GM18498 (cell line): ENCODE results near the gene HAND2.

ENCODE experiments used
- ATAC-seq: cut with Tn5 transposase; IDR thresholded peaks from one replicate; pipeline ENCODE4 v1.9.1; 2021; ENCODE audit warnings: mild to moderate bottlenecking, moderate library complexity; ENCODE audit not compliant: unreplicated experiment

The HAND2 gene

DNA sequence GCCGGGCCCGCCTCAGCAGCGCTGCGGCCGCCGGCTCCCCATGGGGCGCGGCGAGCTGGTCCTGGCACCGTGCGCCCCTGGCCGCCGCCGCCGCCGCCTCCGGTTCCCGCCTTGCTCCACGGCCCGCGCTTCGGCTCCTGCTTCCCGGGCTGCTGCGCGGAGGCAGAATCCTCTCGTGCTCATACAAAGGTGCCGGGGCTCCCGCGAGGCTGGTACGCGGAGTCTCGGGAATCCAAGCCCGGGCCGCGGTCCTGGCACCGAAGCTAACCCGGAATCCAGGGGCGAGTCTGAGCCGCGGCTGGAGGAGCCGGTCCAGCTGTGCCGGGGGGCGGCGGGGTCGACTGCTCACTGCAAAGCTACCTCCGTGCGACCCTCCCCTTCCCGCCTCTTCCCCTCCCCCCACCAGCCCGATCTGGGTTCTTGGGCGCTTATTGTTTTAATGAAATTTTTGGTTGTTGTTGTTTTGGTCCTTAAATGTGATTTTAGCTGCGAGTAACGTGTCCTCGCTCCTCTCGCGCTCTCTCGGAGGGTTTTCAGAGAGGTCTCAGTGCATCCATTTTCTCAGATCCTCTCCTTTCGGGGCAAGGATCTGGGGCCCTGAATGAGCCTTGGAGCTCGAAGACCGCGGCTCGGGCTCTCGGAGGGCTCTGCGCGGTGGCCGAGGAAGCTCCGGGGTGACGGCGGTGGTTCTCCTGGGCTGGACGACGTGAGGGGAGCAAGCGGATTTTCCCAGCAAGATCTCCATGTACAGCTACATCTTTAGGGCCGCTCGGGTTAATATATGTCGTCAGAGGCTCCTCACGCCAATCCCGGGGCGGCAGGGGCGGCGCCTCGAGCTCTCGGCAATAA lies at the start of gene HAND2:
TSS of gene HAND2 (minus strand) at position 753 of the 849 bp plus-strand sequence. CDS start 940 bp downstream, outside the sequence.
- ATAC-seq: no peak

GRCh38 chr4:173578956-173579355 lies 48.9 kb upstream of the HAND2 start:
- no peak for ATAC-seq

DNA sequence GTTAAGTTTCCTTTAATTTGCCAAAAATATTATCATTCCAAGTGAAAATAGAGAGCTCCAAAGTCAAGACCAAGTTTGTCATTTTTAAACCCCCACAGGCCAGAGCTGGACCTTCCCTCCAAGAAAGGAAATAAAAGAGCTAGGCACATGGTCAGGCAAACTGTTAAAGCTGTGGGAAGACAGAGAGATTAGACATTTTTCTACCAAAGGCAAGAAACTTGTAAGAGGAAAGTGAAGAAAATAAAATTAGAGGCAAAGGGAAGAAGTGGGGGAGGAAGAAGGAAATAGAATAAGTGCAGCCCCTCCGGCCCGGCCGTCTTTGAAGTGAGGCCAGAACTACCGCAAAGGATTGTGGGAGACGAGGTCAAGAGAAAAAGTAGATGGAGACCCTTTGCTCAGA lies 47.9 kb upstream of the HAND2 start:
- no peak for ATAC-seq

DNA sequence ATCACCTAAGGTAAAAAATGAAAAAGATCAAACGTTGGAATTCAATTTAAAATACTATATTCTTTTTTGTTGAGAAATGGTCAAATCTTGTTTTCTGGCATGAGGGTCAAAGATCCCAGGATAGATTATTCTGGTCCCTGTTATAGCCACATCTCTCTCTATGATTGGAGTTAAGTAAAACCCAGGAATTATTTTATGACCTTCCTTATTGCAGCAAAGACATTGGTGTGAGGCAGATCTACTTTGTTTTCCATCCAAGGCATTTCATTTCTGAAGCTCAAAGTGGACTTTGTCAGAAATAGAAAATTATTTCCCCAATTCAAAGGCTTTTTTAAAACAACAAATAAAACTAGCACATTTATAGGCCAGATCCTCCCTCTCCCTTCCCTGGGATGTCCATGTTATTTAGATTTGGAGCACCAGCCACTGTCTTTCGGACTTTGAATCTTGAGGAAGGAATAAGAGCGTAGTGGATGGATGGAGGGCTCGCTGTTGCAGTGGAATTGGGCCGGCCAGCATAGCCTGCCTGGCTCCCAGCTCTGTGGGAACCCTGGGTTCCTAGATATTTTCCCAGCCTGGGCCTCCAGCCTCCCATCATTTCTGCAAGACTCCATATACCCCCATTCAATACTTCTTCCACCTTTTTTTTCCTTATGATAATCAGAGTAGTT lies 45.6 kb upstream of the HAND2 start:
- no peak for ATAC-seq

DNA sequence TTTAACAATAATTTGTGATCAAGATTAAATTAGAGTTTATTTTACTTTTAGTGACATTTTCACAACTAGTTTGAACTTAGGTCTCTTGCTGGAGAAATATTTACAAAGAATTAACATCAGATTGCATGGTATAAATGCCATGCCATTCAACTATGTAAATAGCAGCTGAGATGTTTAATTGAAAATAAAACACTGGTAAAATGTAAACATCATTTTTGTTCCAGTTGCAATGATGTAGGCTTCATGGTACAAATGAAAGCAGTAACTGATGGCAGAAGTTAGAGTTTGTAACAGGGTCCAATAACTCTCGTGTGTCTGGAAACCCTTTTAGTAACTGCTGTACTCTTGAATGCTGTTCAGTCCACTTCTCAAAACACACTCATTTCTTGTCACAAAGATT lies 43.7 kb upstream of the HAND2 start:
- ATAC-seq: no peak

- ATAC-seq: no peak
Observed at GRCh38 chr4:173573286-173573685, 43.3 kb upstream of the HAND2 start.

GRCh38 chr4:173572493-173573129 lies 42.6 kb upstream of the HAND2 start:
- ATAC-seq: no peak

- no peak for ATAC-seq
Observed at GRCh38 chr4:173571620-173572019, 41.6 kb upstream of the HAND2 start.

DNA sequence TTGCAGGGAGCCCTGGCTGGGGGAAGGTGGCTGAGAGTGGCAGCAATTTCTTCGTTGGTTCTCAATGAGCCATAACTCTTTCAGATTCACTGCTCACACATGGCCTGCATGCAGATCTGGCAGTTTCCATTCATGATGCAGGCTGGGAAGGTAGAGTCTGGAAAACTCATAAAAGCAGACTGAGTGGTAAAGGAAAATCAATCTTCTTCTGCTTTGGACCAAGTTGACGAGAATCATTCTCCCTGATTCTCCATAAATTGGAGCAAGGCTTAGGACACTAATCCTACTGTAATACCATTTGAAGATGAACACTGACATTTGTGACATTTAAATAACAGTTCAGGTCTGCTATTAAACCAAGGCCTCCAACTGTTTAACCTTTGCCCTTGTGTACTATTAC lies 35.3 kb upstream of the HAND2 start:
- ATAC-seq: no peak

GRCh38 chr4:173564461-173564860 lies 34.4 kb upstream of the HAND2 start:
- ATAC-seq: no peak

DNA sequence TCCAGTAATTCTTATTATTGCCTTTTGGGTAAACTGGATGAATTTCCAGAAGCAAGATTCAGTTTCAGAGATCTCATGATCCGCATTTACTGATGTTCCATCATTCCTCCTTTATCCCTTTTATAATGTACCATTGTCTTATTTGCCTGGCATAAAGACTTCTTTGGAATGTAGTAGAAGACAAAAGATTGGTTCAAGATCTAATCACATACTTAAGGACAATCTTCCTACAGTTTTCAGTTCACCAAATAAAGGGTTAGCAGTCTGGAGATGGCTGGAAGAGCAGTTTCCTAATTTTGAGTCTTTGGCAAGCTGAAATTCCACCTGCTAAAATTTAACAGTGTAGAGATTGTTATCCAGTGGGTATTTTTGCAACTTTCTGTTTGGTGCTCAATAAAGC lies 30.9 kb upstream of the HAND2 start:
- no peak for ATAC-seq

- no peak for ATAC-seq
Observed at GRCh38 chr4:173556398-173557131, 26.5 kb upstream of the HAND2 start.

GRCh38 chr4:173547889-173548288 lies 17.9 kb upstream of the HAND2 start:
- no peak for ATAC-seq

GRCh38 chr4:173546776-173547175 lies 16.7 kb upstream of the HAND2 start:
- ATAC-seq: no peak

GRCh38 chr4:173545440-173545839 lies 15.4 kb upstream of the HAND2 start:
- no peak for ATAC-seq

- ATAC-seq: no peak
Observed at GRCh38 chr4:173543266-173543665, 13.2 kb upstream of the HAND2 start.

- ATAC-seq: no peak
Observed at GRCh38 chr4:173539986-173540385, 10.0 kb upstream of the HAND2 start.

DNA sequence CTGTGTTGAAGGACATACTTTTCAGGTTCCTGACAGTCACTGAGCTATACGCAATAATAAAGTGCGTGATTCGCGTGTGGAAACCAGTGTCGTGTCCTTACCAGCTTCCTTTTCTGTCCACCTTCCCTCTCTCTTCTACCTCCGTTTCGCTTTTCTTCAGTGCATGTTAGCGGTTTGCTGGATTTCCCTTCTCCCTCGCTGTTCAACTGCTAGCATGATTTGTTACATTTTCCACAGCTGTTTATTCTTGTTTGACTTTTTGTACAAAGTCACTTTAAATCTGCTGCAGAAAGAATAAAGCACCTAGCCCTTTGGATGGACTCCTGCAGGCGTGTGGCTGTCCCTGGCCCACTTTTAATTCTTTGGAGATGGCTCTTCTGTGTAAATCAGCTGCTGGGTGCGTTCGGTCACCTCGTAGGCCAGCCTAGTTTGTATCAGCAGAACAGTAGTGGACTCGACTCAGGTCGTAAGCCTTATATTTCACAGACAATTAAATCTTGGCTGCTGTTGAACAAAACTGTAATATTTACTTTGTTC lies 8.9 kb upstream of the HAND2 start:
- ATAC-seq: peak; percentile 2

DNA sequence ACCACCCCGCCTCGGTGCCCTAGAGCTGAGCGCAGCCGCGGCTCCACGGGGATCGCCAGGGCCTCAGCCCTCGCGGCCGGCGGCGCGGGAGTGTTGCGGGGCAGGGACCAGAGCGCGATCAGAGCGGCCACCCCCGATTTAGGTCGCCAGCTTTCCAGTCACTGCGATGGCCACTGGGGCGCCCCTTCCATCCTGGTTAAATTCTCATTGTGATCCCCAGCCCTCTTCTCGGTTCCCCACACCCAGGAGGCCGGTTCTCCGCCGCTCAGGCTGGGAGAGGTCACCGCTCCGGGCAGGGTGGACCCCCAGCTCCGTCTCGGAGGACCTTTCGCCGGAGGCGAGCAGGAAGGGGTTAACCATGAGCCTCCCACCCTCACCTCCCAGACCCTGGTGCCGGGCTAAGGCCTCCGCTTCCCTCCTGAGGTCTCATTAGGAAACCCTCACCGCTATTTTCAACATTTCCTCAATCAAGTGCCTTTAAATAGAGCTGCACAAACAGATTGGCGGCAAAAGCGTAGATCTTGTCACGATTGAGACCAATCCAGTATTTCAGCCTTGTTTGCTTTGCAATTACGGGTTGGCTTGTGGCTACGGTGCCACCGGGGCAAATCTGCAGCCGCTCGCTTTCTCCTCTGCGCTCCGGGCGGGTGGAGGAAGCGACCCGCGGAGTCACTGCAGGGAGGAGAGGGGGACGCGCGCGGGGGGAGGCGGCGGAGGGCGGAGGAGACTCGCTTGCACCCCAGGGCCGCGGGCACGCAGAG lies 8.3 kb upstream of the HAND2 start:
- peak; percentile 46 for ATAC-seq

- ATAC-seq: peak; percentile 19
Observed at GRCh38 chr4:173537613-173538147, 7.7 kb upstream of the HAND2 start.
